Measurements from ENCODE around the gene PBX1.

DNA sequence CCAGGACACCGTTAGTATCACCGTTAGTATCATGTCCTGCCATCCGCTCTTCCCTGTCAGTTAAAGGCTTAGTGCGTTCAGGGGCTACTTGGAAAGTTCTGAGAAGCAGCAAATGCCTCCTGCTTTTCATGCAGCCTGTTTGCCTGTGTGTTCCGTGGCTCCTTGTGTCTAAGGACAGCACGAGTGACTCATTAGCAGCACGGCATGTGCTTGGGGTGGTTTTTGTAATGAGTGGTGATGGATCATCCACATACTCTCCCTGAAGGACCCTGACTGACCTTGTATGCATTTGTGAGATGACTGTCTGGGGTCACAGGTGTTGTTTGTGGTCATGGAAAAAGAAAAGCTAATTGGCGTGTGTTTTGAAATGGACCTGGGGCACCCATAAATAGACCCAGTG, 221.9 kb downstream of the PBX1 start:
- TF ChIP-seq EZH2 (IDR thresholded peaks at IDR 0.05; ENCODE audit: borderline replicate concordance) (no peak), EZH2phosphoT487 (IDR thresholded peaks at IDR 0.05; ENCODE audit: low read depth, severe bottlenecking, unreplicated experiment) (no peak)
- TF ChIP-seq, protein P1, sequence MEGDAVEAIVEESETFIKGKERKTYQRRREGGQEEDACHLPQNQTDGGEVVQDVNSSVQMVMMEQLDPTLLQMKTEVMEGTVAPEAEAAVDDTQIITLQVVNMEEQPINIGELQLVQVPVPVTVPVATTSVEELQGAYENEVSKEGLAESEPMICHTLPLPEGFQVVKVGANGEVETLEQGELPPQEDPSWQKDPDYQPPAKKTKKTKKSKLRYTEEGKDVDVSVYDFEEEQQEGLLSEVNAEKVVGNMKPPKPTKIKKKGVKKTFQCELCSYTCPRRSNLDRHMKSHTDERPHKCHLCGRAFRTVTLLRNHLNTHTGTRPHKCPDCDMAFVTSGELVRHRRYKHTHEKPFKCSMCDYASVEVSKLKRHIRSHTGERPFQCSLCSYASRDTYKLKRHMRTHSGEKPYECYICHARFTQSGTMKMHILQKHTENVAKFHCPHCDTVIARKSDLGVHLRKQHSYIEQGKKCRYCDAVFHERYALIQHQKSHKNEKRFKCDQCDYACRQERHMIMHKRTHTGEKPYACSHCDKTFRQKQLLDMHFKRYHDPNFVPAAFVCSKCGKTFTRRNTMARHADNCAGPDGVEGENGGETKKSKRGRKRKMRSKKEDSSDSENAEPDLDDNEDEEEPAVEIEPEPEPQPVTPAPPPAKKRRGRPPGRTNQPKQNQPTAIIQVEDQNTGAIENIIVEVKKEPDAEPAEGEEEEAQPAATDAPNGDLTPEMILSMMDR (IDR thresholded peaks at IDR 0.05; ENCODE audit: poor library complexity): no peak
